PC-9 (cell line): ENCODE measurements around the gene C15orf40. TPM values are rescaled to one million over a fixed set of nuclear protein-coding genes. Genes with fewer than 3 reads are reported as not detected.

Experiments used
- Bru-seq: library from RNA; stranded (reverse); fragments of 400-500 nt; gene quantifications from one replicate; lab custom pipeline; 2021; lab: Mats Ljungman, UMichigan
- BruChase-seq, 2 experiments: library from RNA; stranded (reverse); fragments of 400-500 nt; gene quantifications; one replicate each; lab custom pipeline; 2021; lab: Mats Ljungman, UMichigan
- BruUV-seq: library from RNA; stranded (reverse); fragments of 400-500 nt; replicated peaks from 2 replicates; lab custom pipeline; 2021; lab: Mats Ljungman, UMichigan
- CTCF ChIA-PET: fragments of 300-600 bp; sonication (Branson Sonifier 250); formaldehyde crosslinking; loops from one replicate; lab custom pipeline; 2022; ENCODE audit warnings: antibody characterized with exemption; lab: Charles Lee
- POLR2A ChIA-PET: fragments of 300-600 bp; sonication (Branson Sonifier 250); formaldehyde crosslinking; loops from one replicate; lab custom pipeline; 2022; ENCODE audit warnings: antibody characterized with exemption; ENCODE audit not compliant: unreplicated experiment; lab: Charles Lee
- DNase-seq, 2 experiments: peaks; one replicate each; pipeline versions ENCODE4 v3.0.0 to v3.0.0-alpha.2; 2015 to 2022; ENCODE audit warnings: mixed read lengths in 1 of 2
- H2AFZ ChIP-seq: fragments of 200-600 bp; sonication (generic); 2 replicates; pipeline ENCODE4 v1.8.1; 2017; ENCODE audit warnings: antibody characterized with exemption
- H3F3A ChIP-seq: fragments of 200-600 bp; sonication (generic); 2 replicates; pipeline ENCODE4 v1.8.1; 2017; ENCODE audit warnings: antibody characterized with exemption, mild to moderate bottlenecking, low read depth; ENCODE audit not compliant: insufficient read depth
- H3K27ac ChIP-seq: fragments of 200-600 bp; sonication (generic); 2 replicates; pipeline ENCODE4 v1.6.1; 2016; ENCODE audit warnings: mixed run types
- H3K27me3 ChIP-seq: fragments of 200-600 bp; sonication (generic); 2 replicates; pipeline ENCODE4 v1.6.1; 2016; ENCODE audit warnings: low read depth, mixed run types; ENCODE audit not compliant: insufficient read depth
- H3K36me3 ChIP-seq: fragments of 200-600 bp; sonication (generic); 2 replicates; pipeline ENCODE4 v1.6.1; 2016; ENCODE audit warnings: low read depth, mixed run types
- H3K4me1 ChIP-seq: fragments of 200-600 bp; sonication (generic); replicated peaks from 2 replicates; pipeline ENCODE4 v1.6.1; 2016; ENCODE audit warnings: mixed run types; ENCODE audit not compliant: insufficient read depth
- H3K4me2 ChIP-seq: fragments of 200-600 bp; sonication (generic); 2 replicates; pipeline ENCODE4 v1.6.1; 2017; ENCODE audit warnings: mixed run types
- H3K4me3 ChIP-seq: fragments of 200-600 bp; sonication (generic); 2 replicates; pipeline ENCODE4 v1.6.1; 2016; ENCODE audit warnings: mixed run types
- H3K79me2 ChIP-seq: fragments of 200-600 bp; sonication (generic); 2 replicates; pipeline ENCODE4 v1.6.1; 2017; ENCODE audit warnings: low read depth, mixed run types
- H3K9me2 ChIP-seq: fragments of 200-600 bp; sonication (generic); 2 replicates; pipeline ENCODE4 v1.8.1; 2017; ENCODE audit warnings: mild to moderate bottlenecking; ENCODE audit not compliant: insufficient read depth
- H3K9me3 ChIP-seq: fragments of 200-600 bp; sonication (generic); 2 replicates; pipeline ENCODE4 v1.8.1; 2016; ENCODE audit warnings: low read depth; ENCODE audit not compliant: insufficient read depth
- H4K20me1 ChIP-seq: fragments of 200-600 bp; sonication (generic); 2 replicates; pipeline ENCODE4 v1.8.1; 2017; ENCODE audit not compliant: insufficient read depth
- CTCF ChIP-seq: fragments of 200-600 bp; sonication (generic); conservative IDR thresholded peaks from 2 replicates; pipeline ENCODE4 v1.6.1; 2017; ENCODE audit warnings: mixed run types, antibody characterized with exemption, mild to moderate bottlenecking, moderate library complexity
- EZH2 ChIP-seq: fragments of 200-600 bp; sonication (generic); IDR thresholded peaks from 2 replicates; pipeline ENCODE4 v1.8.0; 2017; ENCODE audit warnings: antibody characterized with exemption, low read depth
- intact Hi-C: fragments of 100-400 bp; cut with micrococcal nuclease; formaldehyde crosslinking; loops from one replicate; pipeline ENCODE4 v1.10.0; 2022; ENCODE audit not compliant: unreplicated experiment
- long read RNA-seq: library from polyadenylated mRNA; stranded (forward); transcript quantifications from one replicate; pipeline ENCODE4 v2.0.0, GENCODE V29; 2022
- total RNA-seq: library from RNA; stranded (reverse); gene quantifications from 2 replicates; pipeline ENCODE4 v1.2.3, GENCODE V29; 2021

C15orf40 gene
- total RNA-seq (21.2 and 27.8 TPM in 2 replicates), Bru-seq, nascent RNA (percentile 67 among the genes with signal in this experiment), BruChase-seq, experiment 1, labeled RNA remaining after a 2-hour chase (percentile 70 among the genes with signal in this experiment), BruChase-seq, experiment 2, labeled RNA remaining after a 6-hour chase (percentile 60 among the genes with signal in this experiment)
- long read RNA-seq, full-length matches to known transcripts: 20 of 38 reads
- long read RNA-seq, partial matches to known transcripts: 2 of 38 reads
- long read RNA-seq, other reads (novel, unspliced or antisense): 16 of 38 reads

GRCh38 chr15:83011271-83012075, at the start of gene C15orf40:
Gene C15orf40 (minus strand): TSS chr15:83011639. CDS start chr15:83011607, 32 bp downstream.
- Histone ChIP-seq H2AFZ (peak within 1 kb of the TSS; percentile 91), H3K36me3 (peaks cover 15% of the 10 kb centered on the region; the same call in 1 of the 2 replicates), H3K79me2 (peaks cover 21% of the 10 kb centered on the region), H3F3A (peaks cover 8% of the 10 kb centered on the region; the same call in 1 of the 2 replicates), H3K4me3 (peak within 1 kb of the TSS; percentile 92), H3K9me3 (no peaks in the 10 kb centered on the region), H3K27ac (peak within 1 kb of the TSS; percentile 43), H3K9me2 (no peaks in the 10 kb centered on the region), H3K4me2 (peak within 1 kb of the TSS; percentile 90), H3K4me1 (peaks cover 15% of the 10 kb centered on the region), H3K27me3 (no peaks in the 10 kb centered on the region), H4K20me1 (peaks cover 11% of the 10 kb centered on the region; the same call in 1 of the 2 replicates)
- ChIA-PET POLR2A (interaction anchor here (0.5 to 0.6 kb wide), 2 partner anchors 354 to 471 kb away, joined by 3 to 4 read pairs; partner anchors contain the start of gene RPS17), CTCF (interaction anchor here (0.6 to 1.5 kb wide), 6 partner anchors 25 to 1785 kb away, joined by 3 to 6 read pairs (median 4); no protein-coding TSS in a partner anchor)
- no TSS peak for BruUV-seq
- intact Hi-C loops: loop anchor here (1.0 to 2.0 kb wide), 4 partner anchors 56 to 548 kb away; partner anchors contain the start of gene BTBD1
- TF ChIP-seq EZH2 (no peak), CTCF (0 out of 2 replicates have a peak, but pooled peaks have one; percentile 33)
- DNase-seq: peak; percentile 79 to 89

GRCh38 chr15:83057696-83058376, 46.4 kb upstream of the C15orf40 start:
- Histone ChIP-seq H2AFZ (no peak overlapping the region), H3K4me1 (no peaks in the 10 kb centered on the region), H3K27ac (no peak overlapping the region), H3K27me3 (no peaks in the 10 kb centered on the region), H3F3A (peaks cover 3% of the 10 kb centered on the region; the same call in 1 of the 2 replicates), H3K4me3 (no peak overlapping the region), H3K9me2 (no peaks in the 10 kb centered on the region), H3K9me3 (no peaks in the 10 kb centered on the region), H3K36me3 (0 out of 2 replicates have a peak, but pooled peaks cover 25% of the 10 kb centered on the region), H4K20me1 (peaks cover 44% of the 10 kb centered on the region), H3K4me2 (no peak overlapping the region), H3K79me2 (peaks cover 66% of the 10 kb centered on the region)
- TF ChIP-seq EZH2 (no peak), CTCF (no peak)
- ChIA-PET POLR2A (no interaction called here), CTCF (no interaction called here)
- intact Hi-C loops: no loop called here
- BruUV-seq: no TSS peak
- DNase-seq: no peak

- Histone ChIP-seq H3K4me2 (no peak overlapping the region), H3K79me2 (peaks cover 58% of the 10 kb centered on the region), H3F3A (peaks cover 3% of the 10 kb centered on the region; the same call in 1 of the 2 replicates), H3K4me3 (no peak overlapping the region), H4K20me1 (peaks cover 38% of the 10 kb centered on the region), H3K36me3 (0 out of 2 replicates have a peak, but pooled peaks cover 20% of the 10 kb centered on the region), H2AFZ (no peak overlapping the region), H3K27ac (no peak overlapping the region), H3K9me3 (no peaks in the 10 kb centered on the region), H3K27me3 (no peaks in the 10 kb centered on the region), H3K4me1 (no peaks in the 10 kb centered on the region), H3K9me2 (no peaks in the 10 kb centered on the region)
- CTCF ChIA-PET: no interaction called here
- POLR2A ChIA-PET: no interaction called here
- TF ChIP-seq EZH2 (no peak), CTCF (no peak)
- BruUV-seq: no TSS peak
- no peak for DNase-seq
- intact Hi-C loops: no loop called here
These were observed 45.6 kb upstream of the C15orf40 start for GRCh38 chr15:83057002-83057401.
